GM21723 (cell line): Measurements from ENCODE around the gene TVP23B.
"Not testable (repeated sequence)": the region's sequence is repeated elsewhere in the genome, so short reads cannot be mapped to it uniquely, and the experiment has no call there.

Experiments
- ATAC-seq: cut with Tn5 transposase; IDR thresholded peaks from one replicate; pipeline ENCODE4 v1.9.1; 2021; ENCODE audit warnings: mild to moderate bottlenecking, moderate library complexity; ENCODE audit not compliant: unreplicated experiment

TVP23B gene

DNA sequence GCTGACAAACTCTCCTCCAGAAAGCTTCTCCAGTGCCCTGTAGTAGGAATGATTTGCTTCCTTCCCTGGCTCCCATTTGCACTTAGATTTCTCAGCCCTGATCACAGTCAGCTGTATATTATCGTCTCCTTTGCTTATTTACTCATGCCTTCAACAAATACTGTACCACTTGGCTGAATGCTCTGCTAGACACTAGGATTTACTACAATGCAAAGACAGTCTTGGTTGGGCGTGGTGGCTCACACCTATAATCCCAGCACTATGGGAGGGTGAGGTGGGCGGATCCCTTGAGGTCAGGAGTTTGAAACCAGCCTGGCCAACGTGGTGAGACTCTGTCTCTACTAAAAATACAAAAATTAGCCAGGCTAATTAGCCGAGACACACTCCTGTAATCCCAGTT, 5.9 kb downstream of the TVP23B start:
- not testable (repeated sequence) for ATAC-seq

DNA sequence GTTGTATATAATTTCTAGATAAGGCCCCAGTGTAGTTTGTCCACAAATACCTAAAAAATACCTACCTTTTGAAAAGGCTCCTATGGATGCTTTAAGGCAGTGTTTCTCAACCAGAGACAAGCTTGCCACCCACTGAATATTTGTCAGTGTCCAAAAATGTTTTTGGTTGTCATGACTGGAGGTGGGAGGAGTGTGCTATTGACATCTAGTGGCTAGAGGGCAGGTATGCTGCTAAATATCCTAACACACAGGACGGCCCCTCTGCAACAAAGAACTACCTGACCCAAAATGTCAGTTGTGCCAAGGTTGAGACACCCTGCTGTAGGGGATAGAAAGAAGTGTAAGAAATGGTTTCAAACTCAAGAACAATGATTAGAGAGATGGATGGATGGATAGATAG, 10.4 kb downstream of the TVP23B start:
- not testable (repeated sequence) for ATAC-seq

GRCh38 chr17:18794841-18795240, 13.9 kb downstream of the TVP23B start:
- not testable (repeated sequence) for ATAC-seq

- not testable (repeated sequence) for ATAC-seq
Observed at GRCh38 chr17:18796887-18797286, 15.9 kb downstream of the TVP23B start.

DNA sequence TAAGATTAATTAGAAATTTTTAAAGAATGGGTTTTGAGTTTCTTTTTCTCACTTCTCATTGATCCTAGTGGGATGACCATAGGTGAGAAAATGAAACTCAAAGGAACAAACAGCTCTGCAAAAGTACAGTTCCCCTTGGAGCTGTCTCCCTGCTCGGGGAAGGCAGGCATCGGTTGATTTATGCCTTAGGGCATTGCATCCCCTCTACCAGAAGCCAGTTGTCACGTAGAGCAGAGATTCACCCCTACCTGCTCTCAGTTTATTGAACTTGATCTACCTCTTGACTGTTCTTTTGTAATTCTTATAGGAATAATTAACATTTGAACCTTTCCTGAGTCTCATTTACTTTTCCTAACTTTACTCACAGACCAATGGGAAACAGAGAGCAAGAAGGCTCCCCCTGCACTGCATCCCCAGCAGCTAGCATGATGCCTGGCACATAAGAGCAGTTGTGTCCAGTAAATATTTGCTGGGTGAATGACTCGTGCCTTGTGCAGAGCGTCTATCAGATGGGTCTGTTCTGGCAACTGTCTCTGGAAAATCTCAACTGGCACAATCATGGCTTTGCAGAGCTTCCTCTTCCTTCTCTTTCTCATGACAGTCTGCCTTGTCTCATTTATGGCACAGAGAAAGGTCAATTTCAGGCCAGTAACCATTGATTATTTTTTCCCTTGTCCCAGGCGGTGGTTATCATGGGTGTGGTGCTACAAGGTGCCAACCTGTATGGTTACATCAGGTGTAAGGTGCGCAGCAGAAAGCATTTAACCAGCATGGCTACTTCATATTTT, 22.7 kb downstream of the TVP23B start:
- not testable (repeated sequence) for ATAC-seq

DNA sequence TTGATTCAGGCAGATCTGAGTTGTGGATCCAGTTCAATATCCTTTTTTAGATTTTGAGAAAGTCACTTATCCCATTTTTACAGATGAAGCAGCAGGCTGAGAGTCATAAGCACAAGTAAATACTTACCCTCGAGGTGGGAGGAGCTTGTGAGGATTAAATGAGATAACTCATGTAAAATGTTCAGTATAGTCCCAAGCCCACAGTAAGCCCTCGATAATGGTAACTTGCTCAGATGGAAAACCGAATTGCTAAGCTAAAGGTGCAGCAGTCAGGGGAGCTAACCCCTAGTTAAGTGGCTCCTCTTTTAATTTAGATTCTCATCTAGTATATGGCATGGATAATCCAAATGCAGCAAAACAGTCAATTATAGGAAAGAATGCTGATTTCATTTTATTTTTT, 34.9 kb downstream of the TVP23B start:
- ATAC-seq = not testable (repeated sequence)

DNA sequence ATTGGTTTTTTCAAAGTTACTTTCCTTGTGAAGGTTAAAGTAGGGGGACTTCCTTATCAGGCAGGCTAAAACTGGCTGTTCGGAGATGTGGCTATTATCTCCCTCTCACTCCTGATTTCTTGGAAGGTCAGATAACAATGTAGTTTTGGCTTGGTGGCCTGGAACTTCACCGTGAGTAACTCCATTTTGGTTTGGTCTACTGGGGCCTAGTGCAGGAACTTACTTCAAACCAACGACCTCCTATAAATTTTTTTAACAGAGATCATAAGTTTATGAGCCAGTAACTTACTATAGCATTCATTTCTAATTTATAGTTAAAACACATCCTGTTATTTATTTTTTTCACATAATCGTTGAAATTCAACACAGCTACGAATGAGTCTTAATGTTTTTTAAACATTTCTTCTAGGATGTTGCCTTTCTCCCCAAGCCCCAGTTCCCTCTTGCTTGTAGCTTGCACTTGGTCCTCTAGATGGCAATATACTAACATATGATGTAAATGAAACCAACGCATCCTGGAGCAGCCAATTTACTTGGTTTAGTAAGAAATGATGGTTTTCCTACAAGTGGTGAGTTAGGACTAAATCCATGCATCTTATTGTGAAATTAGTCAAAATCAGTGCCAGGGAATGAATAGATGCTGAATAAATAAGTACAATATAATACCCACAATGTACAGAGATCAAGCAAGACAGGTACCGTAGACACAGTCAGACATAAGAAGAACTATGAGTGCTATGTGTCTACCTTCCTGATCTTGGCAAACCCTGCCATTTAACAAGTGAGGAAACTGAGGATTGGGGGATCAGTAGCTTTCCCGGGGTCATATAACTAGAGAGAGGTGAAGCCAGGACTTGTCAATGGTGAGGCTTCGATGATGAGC, 35.7 kb downstream of the TVP23B start:
- ATAC-seq = not testable (repeated sequence)

DNA sequence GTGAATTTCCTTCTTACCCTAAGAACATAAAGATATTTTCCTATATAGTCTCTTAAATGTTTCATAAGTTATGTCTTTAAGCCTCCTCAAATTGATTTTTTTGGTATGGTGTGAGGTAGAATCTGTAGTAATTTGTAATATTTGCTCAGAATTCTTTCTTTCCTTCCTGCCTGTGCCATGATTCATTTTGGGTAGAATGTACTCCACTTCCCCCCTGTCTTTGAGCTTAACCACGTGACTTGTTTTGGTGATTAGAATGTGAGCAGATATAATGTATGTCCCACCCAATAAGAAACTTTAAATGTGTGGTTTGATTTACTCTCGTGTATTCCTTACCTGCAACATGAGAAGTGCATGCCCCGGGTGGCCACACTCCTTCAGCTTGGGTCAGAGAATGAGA, 40.4 kb downstream of the TVP23B start:
- ATAC-seq = not testable (repeated sequence)

DNA sequence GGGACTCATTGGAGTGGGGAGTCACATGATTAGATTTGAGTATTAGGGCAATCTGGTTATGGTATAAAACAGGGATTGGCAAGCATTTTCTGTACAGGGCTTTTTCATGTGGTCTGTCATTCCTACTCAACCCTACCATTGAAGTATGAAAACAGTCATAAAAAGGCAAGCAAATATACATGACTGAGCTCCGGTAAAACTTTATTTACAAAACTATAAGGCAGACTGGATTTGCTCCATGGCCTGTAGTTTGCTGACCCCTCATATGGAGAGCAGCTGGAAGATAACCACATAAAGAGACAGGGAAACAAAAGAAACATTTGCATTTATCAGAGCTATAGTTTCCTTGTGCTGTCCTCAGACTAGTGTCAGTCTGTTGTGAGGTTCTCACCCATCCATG, 46.6 kb downstream of the TVP23B start:
- ATAC-seq = not testable (repeated sequence)

DNA sequence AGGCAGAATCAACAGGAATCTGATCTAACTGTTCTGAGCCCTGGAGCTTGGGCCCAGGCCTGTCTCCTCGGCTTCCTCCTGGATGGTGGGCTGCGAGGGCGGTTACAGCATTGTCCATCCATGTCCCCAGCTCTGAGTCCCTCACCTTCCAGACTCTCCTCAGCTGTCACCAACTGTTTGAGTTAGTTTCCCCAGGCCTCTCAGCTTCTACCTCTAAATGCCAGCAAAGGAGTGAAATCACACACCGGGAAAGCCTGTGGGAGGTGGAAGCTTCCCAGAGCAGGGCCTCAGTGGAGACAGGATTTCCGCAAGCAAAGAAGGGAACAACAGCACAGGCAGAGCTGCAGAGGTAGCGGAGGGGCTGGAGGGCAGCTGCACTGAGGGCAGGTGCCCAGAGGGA, 67.5 kb downstream of the TVP23B start:
- no peak for ATAC-seq

- no peak for ATAC-seq
Observed at GRCh38 chr17:18850679-18851078, 69.7 kb downstream of the TVP23B start.

GRCh38 chr17:18851201-18851600, 70.2 kb downstream of the TVP23B start:
- ATAC-seq = no peak

GRCh38 chr17:18854956-18855355, 74.0 kb downstream of the TVP23B start:
- no peak for ATAC-seq

GRCh38 chr17:18855831-18856569, 75.0 kb downstream of the TVP23B start:
- peak; percentile 67 for ATAC-seq
